ENCODE measurements around the gene C9. TPM values are rescaled to one million over a fixed set of nuclear protein-coding genes. Genes with fewer than 3 reads are reported as not detected.

Gene C9
- total and polyA plus RNA-seq, 2 of the 4 experiments (the other 2 are of a cell fraction): not detected

- Histone ChIP-seq H3K9ac (ENCODE audit: low read depth, low read length) (no peak overlapping the region), H3K18ac (ENCODE audit: low read depth, low read length) (no peak overlapping the region), H2AK5ac (ENCODE audit: low read depth, low read length) (no peak overlapping the region), H2BK15ac (ENCODE audit: low read depth, low read length) (no peak overlapping the region), H3K14ac (replicated peaks; ENCODE audit: low read depth, low read length) (no peak overlapping the region), H4K8ac (ENCODE audit: low read depth in 2 of 2, low read length in 2 of 2) (no peak overlapping the region), H4K91ac (ENCODE audit: insufficient read depth, low read depth, low read length) (no peak overlapping the region), H3K4me1 (ENCODE audit: control insufficient read depth, insufficient read depth, low read length) (no peaks in the 10 kb centered on the region), H3K27ac (ENCODE audit: insufficient read depth, low read length) (no peak overlapping the region), H4K5ac (ENCODE audit: low read depth, low read length) (no peak overlapping the region), H3K79me1 (ENCODE audit: low read depth in 1 of 2, low read length in 2 of 2) (no peaks in the 10 kb centered on the region), H3K27me3 (ENCODE audit: control insufficient read depth, insufficient read depth, low read length) (peaks cover 10% of the 10 kb centered on the region), H2BK5ac (ENCODE audit: low read depth, low read length, poor library complexity, severe bottlenecking) (no peak overlapping the region), H3K9me3 (ENCODE audit: control insufficient read depth, insufficient read depth, low read length) (0 out of 2 replicates have a peak, but pooled peaks cover 2% of the 10 kb centered on the region), H2BK120ac (ENCODE audit: low read depth, low read length) (no peak overlapping the region), H2AK9ac (replicated peaks; ENCODE audit: low read depth, low read length, poor library complexity) (no peak overlapping the region), H2BK20ac (ENCODE audit: low read depth, low read length) (no peak overlapping the region), H3K4me3 (ENCODE audit: insufficient read depth, low read depth, low read length) (no peak overlapping the region), H4K20me1 (ENCODE audit: insufficient read depth, low read length) (no peaks in the 10 kb centered on the region), H3K9me1 (ENCODE audit: insufficient read depth, low read length) (no peaks in the 10 kb centered on the region), H3K4me2 (ENCODE audit: low read depth, low read length) (no peak overlapping the region), H3K56ac (ENCODE audit: extremely low read depth, insufficient read depth, low read length) (no peak overlapping the region), H3K36me3 (ENCODE audit: control insufficient read depth, insufficient read depth, low read length) (no peaks in the 10 kb centered on the region), H3K4ac (ENCODE audit: low read depth, low read length) (no peak overlapping the region), H3K23ac (ENCODE audit: low read depth, low read length) (no peak overlapping the region), H2AFZ (replicated peaks; ENCODE audit: low read length, poor library complexity) (no peak overlapping the region)
- WGBS, 2 experiments (ENCODE audit: extremely low coverage in 2 of 2, insufficient read length in 1 of 2): no CpG with 5 or more reads among the region's 1 CpG
- in situ Hi-C loops (cut with MboI; ENCODE audit: low sequenced_read_pairs): no loop called here
- BruUV-seq (replicated peaks): no TSS peak
- dilution Hi-C loops (cut with HindIII; ENCODE audit: low sequenced_read_pairs, unreplicated experiment): no loop called here
- ChIA-PET CTCF (no interaction called here), POLR2A (ENCODE audit: unreplicated experiment) (no interaction called here)
- DNase-seq: no peak
- no peak for ATAC-seq (ENCODE audit: low read depth)
- intact Hi-C loops (cut with micrococcal nuclease): no loop called here
- no peak for TF ChIP-seq CTCF (conservative IDR thresholded peaks at IDR 0.05; ENCODE audit: low read depth, low read length)
- TF ChIP-seq CHD1 (IDR thresholded peaks at IDR 0.05; ENCODE audit: low read depth, low read length): no peak
- TF ChIP-seq CEBPB (IDR thresholded peaks at IDR 0.05; ENCODE audit: low read depth, low read length): no peak
- no peak for TF ChIP-seq MAZ (IDR thresholded peaks at IDR 0.05; ENCODE audit: borderline replicate concordance, low read depth, low read length)
- no peak for TF ChIP-seq SMC3 (IDR thresholded peaks at IDR 0.05; ENCODE audit: low read depth, low read length)
- no peak for TF ChIP-seq RFX5 (IDR thresholded peaks at IDR 0.05; ENCODE audit: low read depth, low read length)
- no peak for TF ChIP-seq MXI1 (IDR thresholded peaks at IDR 0.05; ENCODE audit: borderline replicate concordance, low read depth, low read length)
- no peak for TF ChIP-seq USF2 (IDR thresholded peaks at IDR 0.05; ENCODE audit: low read depth, low read length)
- TF ChIP-seq NFE2L2 (IDR thresholded peaks at IDR 0.05; ENCODE audit: low read depth, low read length): no peak
- no peak for TF ChIP-seq POLR2A (IDR thresholded peaks at IDR 0.05; ENCODE audit: low read depth, low read length)
- no peak for TF ChIP-seq BHLHE40 (IDR thresholded peaks at IDR 0.05; ENCODE audit: low read depth, low read length)
- TF ChIP-seq RCOR1 (IDR thresholded peaks at IDR 0.05; ENCODE audit: insufficient replicate concordance, low read length): no peak
- TF ChIP-seq MAFK (IDR thresholded peaks at IDR 0.05; ENCODE audit: low read depth, low read length): no peak
- no peak for TF ChIP-seq ELK1 (IDR thresholded peaks at IDR 0.05; ENCODE audit: borderline replicate concordance, low read depth, low read length)
- TF ChIP-seq FOS (IDR thresholded peaks at IDR 0.05; ENCODE audit: low read depth, low read length): no peak
- no peak for TF ChIP-seq RAD21 (IDR thresholded peaks at IDR 0.05; ENCODE audit: low read length)
Observed at GRCh38 chr5:39352951-39353350, 11.3 kb downstream of the C9 start.
